A204.1 (cell line): Measurements from ENCODE around the gene LGALS3BP.
"Not testable (repeated sequence)": the region's sequence is repeated elsewhere in the genome, so short reads cannot be mapped to it uniquely, and the experiment has no call there.

Source experiments
- FAIRE-seq: peaks from 2 replicates; lab custom pipeline; 2012; peaks lifted over from hg19 to GRCh38; lab: Jason Lieb, UNC

Gene LGALS3BP, protein sequence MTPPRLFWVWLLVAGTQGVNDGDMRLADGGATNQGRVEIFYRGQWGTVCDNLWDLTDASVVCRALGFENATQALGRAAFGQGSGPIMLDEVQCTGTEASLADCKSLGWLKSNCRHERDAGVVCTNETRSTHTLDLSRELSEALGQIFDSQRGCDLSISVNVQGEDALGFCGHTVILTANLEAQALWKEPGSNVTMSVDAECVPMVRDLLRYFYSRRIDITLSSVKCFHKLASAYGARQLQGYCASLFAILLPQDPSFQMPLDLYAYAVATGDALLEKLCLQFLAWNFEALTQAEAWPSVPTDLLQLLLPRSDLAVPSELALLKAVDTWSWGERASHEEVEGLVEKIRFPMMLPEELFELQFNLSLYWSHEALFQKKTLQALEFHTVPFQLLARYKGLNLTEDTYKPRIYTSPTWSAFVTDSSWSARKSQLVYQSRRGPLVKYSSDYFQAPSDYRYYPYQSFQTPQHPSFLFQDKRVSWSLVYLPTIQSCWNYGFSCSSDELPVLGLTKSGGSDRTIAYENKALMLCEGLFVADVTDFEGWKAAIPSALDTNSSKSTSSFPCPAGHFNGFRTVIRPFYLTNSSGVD

DNA sequence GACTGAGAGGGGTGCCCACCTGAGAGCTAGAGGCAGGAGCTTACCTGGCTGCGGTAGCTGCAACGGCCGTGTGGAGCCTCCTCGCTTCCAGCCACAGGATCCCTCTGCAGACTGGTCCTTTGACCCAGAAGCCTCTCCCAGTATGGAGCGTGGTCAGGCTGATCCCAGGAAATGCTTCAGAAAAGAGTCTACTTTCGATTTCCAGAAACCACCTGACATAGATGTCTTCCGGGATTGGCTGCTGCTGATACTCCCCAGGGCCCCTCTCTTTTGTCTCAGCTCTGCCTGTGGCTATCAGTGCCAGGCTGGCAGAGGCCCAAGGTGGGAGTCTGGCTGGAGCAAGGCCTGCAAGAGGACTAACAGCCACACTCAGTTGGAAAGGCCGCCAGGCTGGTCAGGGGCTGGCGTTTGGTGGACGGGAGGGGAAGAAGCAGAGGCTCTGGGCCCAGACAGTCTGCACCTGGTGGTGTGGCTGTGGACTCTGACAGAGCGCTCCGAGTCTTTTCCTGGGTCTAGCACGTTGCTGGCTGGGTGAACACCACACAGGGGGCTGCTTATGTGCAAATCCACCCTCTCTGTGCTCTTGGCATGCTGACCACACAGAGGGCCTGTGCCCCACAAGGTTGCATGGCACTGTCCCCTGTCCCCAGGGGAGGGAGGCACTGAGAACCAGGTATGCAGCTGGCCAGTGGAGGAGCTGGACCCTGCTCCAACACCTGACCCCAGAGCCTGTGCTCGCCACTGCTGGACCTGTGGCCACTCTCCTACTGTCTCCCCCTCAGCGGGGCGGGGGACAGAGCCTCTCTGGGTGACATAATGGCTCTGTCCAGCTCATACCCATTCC is at the start of gene LGALS3BP:
LGALS3BP (minus strand) TSS at position 144 of the 844 bp plus-strand sequence. CDS start 2,732 bp downstream, outside the sequence.
- FAIRE-seq: peak; percentile 92

DNA sequence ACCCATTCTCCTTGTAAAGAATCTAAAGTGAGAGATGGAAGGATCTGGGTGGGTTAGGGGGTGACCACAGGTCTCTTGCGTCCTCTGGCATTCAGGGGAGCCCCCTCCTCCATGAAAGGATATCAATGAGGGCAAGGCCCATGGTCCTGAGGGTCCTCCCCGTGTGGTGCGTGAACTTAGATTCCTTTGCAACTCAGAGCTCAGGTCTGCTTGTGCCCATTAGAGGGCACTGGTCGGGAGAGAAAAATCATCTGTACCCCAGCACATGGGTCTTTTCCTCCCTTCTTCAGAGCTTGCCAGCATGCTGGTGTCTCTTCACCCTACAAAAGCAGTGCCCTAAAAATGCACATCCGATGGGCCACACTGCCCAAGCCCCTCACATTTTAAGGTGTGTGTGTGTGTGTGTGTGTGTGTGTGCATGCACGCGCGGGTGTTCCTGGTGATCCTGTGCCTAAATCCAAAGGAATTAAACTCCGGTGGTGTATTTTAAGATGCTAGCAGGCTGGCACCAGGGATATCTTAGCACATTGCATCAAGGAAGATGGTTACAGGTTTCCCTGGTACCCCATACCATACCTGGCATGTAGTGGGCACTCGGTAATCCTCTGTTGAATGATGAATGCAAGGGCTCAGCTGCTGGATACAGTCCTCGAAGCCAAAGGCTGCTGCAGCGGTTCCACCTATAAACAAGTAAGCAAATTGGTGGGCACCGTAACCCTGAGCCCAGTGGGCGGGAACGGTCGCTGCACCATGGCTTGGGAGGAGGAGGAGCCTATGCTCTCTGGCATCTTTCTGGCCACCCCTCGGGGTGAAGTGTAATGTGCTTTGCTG is 49.0 kb upstream of the LGALS3BP start:
- no peak for FAIRE-seq

DNA sequence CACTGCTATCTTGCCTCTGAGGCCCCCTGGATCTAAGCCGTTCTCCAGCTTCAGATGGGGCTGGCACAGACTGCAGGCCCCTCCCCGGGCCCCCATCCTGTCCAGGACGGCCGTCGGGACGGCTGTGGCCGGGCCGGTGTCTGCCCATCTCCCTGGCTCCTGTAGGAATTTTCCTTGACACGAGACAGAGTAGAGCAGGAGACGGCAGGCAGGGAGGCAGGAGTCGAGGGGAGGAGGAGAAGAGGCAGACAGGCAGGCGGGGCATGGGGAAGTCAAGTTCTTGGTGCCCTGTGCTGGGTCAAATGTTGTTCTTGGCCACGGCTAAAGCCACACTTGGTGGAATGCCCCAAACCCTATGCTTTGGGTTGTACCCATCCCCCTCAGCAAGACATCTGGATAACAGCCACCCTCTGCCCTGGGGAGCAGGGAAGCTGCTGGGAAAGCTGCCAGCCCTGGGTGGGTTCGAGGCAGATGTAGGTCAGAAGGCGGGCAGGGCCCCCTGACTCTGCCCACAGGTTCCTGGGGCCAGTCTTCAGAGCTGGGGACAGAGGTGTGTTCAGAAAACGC is 48.3 kb upstream of the LGALS3BP start:
- no peak for FAIRE-seq

DNA sequence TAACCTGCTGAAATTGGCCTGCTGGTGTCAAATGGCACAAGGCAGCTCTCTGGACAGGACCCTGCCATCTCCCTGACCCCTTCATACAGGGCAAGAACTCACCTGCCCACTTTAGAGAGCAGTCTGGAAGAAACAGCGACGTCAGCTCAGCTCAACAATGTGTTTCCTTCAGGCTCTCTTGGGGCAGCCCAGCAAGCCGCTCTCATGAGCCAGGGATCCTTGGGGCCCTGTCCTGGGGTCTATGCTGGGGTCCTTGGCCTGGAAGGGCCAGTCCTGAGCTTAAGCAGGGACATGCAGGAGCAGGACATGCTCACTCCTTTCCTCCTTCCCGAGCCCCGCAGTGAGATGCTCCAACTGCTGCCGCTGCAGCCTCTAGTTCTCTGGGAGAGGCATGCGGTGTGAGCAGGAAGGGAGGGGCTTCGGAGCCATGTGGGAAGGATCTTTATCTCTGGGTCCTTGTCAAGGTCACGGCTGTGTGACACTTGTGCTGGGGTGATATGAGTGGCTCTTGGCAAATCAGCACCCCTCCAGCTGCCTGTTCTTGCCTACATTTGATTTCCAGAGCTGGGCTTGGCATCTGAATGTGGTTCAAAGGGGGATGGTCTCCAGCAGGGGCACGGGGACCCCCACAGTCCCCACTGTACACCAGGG is 47.7 kb upstream of the LGALS3BP start:
- FAIRE-seq: no peak

DNA sequence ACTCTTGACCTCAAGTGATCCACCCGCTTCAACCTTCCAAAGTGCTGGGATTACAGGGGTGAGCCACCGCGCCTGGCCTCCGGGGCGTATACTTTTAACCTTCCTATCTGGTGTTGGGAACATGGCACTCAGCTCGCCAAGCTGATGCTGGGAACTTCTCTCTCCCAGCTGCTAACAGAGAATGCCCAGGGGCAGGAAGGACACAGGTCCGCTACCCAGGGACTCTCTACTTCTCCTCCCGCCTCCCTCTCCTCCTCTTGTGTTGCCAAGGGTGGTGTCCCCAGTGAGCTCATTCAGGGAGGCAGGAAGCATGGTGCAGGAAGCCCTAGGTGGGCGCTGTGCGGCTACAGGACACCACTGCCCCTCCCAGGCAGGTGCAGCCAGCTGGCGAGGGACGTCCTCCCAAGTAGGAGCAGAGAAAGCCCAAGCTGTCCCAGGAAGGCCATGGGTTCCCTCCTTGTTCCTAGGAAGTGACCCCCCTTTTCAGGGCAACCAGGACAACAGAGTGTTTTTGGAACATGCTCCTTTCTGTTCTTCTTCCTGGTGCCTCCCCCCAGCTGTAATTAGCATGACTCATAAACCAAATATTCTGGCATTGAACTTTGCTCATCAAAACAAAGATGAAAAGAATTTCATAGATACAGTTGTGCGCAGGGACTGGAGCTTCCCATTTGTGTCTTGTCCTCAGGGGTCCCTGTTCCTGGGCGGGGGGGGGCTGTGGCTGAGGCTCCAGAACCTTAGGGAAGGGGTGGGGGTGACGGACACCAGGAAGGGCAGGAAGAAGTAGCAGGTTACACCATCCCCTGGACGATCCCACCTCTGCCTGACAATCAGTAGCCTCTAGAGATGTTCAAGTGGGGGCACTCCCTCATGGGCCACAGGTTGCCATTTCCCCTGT is 46.9 kb upstream of the LGALS3BP start:
- FAIRE-seq: no peak

GRCh38 chr17:79024901-79025737 is 45.4 kb upstream of the LGALS3BP start:
- no peak for FAIRE-seq

DNA sequence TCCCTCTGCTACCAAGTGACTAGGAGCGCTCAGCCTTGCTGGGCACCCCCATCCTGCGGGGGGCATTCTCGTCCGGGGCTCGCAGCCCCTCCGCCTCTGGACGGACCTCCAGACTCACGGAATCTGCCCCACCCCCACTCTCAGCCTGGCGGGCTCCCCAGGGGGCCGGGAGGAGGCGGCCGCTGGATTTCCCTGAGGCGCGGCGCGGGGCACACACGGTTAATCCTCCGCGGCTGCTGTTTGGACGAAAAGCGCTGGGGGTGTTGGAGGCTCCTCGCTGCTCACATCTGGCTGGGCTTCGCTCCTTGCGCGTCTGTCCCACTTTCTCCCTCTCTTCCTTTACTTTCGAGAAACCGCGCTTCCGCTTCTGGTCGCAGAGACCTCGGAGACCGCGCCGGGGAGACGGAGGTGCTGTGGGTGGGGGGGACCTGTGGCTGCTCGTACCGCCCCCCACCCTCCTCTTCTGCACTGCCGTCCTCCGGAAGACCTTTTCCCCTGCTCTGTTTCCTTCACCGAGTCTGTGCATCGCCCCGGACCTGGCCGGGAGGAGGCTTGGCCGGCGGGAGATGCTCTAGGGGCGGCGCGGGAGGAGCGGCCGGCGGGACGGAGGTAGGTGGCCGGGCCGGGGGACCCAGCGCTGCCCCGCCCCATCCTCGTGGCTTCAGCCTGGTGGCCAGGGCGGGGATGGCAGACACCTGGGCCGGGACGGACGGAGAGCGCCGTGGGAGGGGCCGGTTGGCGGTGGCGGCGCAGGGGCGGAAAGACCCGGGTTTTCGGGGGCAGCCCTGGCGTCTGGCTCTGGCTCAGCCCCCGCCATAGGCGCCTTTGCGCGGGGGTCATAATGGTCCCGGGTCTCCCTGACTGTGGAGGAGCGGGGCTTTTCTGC is 44.4 kb upstream of the LGALS3BP start, which contains the start of gene C1QTNF1:
C1QTNF1 (plus strand) TSS at position 284 of the 886 bp plus-strand sequence. CDS start 19,800 bp downstream, outside the sequence.
- no peak for FAIRE-seq

- no peak for FAIRE-seq
These were observed 43.5 kb upstream of the LGALS3BP start for GRCh38 chr17:79023180-79023705.

DNA sequence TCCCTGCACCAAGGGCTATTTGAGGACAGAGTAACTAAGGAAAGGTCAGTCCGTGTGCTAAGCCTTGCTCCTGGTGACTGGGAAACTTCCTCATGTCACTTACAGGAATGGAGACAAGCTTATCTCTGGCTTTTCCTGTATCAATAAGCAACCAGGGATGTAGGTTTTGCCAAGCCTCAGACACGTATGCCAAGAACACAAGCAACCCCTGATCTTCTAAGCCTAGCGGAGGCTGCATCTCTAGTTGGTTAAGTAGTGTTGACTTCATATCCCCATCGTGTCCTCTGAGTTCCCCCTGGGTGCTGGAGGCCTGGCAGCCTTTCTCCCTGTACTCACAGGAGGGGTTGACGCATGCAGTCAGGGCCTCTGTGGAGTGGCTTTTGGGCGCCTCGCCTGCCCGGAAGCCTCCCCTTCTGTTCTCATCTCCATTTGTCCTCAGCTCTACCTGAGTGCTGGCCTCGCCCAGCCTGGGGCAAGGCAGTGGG is 42.8 kb upstream of the LGALS3BP start:
- FAIRE-seq: no peak

GRCh38 chr17:79021929-79022328 is 42.2 kb upstream of the LGALS3BP start:
- not testable (repeated sequence) for FAIRE-seq

GRCh38 chr17:79020631-79021301 is 41.0 kb upstream of the LGALS3BP start:
- FAIRE-seq: no peak

DNA sequence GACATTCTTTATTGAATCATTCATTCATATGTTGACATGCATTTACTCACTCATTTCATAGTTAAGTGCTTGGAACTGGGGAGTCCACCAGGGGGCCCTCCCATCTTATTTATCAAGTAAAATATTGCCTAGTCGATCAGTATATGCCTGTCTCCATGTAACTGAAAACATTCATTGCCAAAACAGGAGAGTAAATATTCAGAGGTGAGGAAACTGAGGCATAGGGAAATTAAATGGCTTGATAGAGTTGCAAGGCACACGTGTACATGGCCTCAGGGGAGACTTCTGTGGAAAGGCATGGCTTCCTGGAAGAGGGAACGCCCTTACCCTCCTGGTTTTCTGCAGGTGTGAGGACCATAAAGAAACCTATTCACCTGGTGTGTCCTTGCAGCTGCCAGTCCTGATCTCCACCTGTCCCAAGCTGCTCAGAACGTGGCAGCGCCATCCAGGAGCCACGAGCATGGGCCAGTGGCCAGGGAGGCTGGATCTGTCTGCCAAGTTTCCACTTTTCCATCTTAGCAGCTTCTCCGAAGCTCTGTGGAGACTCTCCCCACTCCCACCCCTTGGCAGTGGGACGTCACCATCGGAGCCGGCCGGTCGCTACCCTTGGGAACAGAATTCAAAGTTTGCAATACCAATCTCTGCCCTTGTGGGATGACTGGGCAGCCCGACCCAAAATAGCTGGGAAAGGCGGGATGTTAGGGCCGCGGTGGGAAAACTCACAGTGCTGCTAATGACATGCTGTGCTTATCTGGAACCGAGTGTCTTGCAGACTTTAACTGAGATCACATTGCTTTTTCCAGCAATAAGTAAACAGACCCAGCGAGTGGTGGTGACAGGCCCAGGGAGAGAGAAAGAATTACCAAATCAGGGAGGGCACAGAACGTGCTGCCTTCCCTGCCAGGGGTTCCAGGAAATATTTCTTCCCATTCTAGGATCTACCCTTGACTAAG is 40.2 kb upstream of the LGALS3BP start:
- no peak for FAIRE-seq

DNA sequence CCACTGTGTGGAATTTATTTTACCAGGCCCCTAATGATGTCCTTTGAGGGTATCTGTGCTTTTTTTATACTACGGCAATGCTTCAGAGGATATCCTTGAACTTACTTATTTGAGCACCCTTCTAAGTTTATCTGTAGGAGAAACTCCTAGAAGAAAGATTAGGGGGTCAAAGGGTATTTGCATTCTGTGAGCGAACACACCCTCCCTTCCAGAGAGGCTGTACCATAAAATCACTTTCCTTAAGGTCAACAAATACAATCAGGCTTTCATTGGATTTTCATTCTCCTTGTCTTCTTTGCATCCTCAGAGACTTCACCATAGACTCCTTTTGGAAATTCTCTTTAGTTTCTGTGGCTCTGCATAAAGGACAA is 39.5 kb upstream of the LGALS3BP start:
- no peak for FAIRE-seq

GRCh38 chr17:79018370-79018695 is 38.6 kb upstream of the LGALS3BP start:
- FAIRE-seq: no peak

DNA sequence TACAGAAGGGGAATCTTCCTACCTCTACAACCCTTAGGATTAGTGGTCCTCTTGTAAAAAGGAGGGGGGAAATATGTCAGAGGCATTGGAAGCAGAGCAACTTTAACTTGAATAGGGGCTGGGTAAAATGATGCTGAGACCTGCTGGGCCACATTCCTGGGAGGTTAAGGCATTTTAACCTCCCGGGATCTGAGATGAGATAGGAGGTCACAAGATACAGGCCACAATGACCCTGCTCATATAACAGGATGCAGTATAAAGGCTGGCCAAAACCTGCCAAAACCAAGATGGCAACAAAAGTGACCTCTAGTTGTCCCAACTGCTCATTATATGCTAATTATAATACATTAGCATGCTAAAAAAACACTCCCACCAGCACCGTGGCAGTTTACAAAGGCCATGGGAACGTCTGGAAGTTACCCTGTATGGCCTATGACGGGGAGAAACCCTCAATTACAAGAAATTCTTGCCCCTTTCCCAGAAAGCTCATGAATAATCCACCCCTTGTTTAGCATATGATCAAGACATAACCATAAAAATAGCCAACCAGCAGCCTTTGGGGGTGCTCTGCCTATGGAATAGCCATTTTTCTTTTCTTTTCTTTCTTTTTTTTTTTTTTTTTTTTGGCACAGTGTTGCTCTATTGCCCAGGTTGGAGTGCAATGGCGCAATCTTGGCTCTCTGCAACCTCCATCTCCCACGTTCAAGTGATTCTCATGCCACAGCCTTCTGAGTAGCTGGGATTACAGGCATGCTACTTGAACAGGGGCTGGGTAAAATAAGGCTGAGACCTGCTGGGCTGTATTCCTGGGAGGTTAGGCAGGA is 38.0 kb upstream of the LGALS3BP start:
- no peak for FAIRE-seq
